Subcutaneous adipose tissue (tissue), 4 donors: ENCODE results near the gene DPF3. TPM values are rescaled to one million over a fixed set of nuclear protein-coding genes. Genes with fewer than 3 reads are reported as not detected.

Experiments used
- total RNA-seq, 4 donors: library from RNA; depleted of rRNA; stranded (reverse); fragments of >200 nt; gene quantifications; one replicate each; pipeline ENCODE4 v1.1.0, GENCODE V29; 2016
- TF ChIP-seq, protein P1 (sequence below): fragments of 450-650 bp; IDR thresholded peaks from one replicate; pipeline ENCODE4 v1.5.1; 2016; ENCODE audit warnings: low read depth, mild to moderate bottlenecking, control low read depth, antibody characterized with exemption, moderate library complexity

Gene DPF3
- total RNA-seq, 4 donors from 2014 or later: 0.33 to 6.8 TPM; not detected in 2

DNA sequence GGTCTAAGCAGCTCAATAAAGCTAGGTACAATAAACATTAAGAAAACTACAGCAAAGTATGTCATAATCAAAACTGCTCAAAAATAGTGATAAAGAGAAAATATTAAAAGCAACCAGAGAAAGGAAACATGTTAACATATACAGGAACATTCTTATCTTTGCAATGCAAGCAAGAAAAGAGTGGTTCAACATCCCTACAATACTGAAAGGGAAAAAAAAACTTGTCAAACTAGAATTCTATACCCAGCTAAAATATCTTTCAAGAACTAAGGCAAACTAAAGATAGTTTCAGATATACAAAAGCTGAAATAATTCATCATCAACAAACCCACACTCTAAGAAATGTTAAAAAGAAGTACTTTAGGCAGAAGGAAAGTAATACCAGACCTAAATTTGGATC lies 134.2 kb downstream of the DPF3 start:
- TF ChIP-seq, protein P1, sequence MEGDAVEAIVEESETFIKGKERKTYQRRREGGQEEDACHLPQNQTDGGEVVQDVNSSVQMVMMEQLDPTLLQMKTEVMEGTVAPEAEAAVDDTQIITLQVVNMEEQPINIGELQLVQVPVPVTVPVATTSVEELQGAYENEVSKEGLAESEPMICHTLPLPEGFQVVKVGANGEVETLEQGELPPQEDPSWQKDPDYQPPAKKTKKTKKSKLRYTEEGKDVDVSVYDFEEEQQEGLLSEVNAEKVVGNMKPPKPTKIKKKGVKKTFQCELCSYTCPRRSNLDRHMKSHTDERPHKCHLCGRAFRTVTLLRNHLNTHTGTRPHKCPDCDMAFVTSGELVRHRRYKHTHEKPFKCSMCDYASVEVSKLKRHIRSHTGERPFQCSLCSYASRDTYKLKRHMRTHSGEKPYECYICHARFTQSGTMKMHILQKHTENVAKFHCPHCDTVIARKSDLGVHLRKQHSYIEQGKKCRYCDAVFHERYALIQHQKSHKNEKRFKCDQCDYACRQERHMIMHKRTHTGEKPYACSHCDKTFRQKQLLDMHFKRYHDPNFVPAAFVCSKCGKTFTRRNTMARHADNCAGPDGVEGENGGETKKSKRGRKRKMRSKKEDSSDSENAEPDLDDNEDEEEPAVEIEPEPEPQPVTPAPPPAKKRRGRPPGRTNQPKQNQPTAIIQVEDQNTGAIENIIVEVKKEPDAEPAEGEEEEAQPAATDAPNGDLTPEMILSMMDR: no peak

DNA sequence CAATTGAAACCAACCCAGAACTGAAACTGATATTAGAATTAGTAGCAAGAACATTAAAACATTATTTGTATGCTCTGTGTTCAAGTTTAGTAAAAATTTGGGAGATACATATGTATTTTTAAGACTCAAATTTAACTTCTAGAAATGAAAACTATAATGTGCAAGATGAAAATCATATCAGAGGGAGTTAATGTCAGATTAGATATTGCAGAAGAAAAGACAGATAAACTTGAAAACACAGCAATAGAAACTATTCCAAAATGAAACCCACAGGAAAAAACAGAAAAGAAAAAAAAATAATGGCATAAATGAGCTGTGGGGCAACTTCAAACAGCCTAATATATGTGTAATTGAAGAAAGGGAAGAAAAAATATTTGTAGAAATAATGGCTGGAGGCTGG lies 134.9 kb downstream of the DPF3 start:
- TF ChIP-seq, protein P1: no peak

DNA sequence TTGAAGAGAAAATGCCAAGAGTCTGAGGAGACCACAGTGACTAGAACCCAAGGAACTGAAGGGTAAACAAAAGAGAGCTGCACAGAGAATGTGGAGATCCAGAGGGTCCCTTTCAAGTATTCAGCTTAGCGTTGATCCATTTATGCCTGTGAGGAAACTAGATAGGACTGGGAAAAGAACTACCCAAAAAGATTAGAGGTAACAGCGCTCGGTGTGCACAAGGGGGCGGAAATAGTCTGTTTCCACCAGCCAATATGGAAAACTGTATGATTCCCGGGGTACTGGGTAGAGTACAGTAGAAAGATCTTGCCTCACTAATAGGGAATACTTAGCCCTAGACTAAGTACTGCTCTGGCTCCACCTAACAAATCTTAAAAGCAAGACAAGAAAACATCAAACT lies 135.5 kb downstream of the DPF3 start:
- TF ChIP-seq, protein P1: no peak

DNA sequence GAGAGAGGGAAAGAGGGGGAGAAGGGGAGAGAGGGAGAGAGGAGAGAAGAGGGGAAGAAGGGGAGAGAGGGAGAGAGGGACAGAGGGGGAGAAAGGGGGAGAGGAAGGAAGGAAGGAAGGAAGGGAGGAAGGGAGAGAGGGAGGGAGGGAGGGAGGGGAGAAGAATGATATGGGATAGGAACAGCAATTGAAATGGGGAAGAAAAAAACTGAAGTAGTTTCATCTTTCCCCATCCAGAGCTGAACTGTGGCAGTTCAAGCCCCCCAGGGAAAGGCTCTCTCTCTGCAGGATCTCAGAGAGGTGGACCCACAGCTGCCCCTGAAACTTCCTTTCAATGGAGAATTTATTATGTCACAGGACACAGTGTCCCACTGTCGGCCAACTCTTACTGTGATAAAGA lies 136.9 kb downstream of the DPF3 start:
- TF ChIP-seq, protein P1: no peak

DNA sequence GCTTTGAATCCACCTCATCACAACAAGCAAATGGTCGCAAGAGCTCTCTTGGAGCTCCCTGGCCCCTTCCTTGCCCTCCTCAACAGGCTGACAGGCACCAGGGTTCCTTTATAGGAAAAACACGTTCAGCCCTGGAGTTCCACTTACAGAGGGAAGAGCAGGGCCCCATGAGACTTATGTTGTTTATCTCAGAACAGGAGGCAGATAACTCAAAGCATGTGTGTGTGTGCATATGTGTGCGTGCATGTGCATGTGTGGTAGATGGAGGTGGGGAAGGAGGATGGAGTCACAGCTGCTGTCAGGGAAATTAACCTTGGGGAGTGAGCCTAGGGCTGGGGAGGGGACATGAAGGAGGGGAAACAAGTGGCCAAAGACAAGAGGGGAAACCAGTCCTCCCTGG lies 138.1 kb downstream of the DPF3 start:
- TF ChIP-seq, protein P1: no peak

DNA sequence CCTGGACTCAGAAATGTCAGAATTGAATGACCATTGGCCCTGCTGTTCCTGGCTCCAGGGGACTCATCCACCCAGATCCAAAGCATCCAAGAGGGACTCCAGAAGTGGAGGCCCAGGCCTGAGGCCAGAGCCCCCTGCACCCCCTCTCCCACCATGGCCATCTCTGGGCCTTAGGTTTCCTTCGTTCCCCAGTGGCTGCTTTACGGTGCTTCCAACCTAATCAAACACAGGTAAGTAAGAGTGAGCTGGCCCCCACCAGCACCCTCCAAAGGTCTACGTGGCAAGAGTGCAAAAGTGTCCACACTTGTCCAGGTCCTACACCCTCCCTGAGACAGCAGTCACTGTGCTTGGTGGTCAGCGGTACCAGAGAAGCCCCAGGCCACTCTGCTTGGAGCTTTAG lies 139.0 kb downstream of the DPF3 start:
- TF ChIP-seq, protein P1: no peak

DNA sequence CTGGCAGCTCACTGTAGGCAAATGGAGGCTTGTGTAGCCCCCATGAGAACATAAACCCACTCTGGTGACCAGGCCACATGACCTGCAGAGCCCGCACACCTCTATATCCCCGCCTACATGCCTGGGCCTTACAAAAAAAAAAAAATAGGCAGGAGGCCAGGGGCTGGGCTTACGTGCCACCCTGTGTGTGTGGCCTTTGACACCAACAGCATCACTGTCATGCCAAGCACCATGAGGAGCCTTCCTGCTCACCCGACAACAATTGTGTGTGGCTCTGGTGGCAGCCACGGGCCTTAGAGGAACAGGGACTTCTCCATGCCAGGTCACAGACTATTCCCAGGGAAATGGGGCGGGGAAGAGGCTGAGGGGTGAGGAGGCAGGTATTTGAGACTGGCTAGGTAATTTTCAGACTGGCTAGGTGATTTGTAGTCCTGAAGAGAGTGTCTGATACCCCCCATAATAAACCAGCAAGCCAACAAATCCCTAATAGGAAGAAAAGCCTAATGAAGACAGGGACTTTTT lies 140.0 kb downstream of the DPF3 start:
- TF ChIP-seq, protein P1: no peak
